Esophagus squamous epithelium (tissue), 4 donors: ENCODE measurements around the gene CAMK2A.

Source experiments
- CTCF ChIP-seq, 6 experiments: fragments of 450-650 bp in 4 of 6; fragments of 200-600 bp in 2 of 6; sonication (generic) in 2 of 6; IDR thresholded peaks; one replicate each; pipeline ENCODE4 v1.5.1; 2016 to 2019; ENCODE audit warnings: antibody characterized with exemption in 6 of 6, mild to moderate bottlenecking in 4 of 6, moderate library complexity in 4 of 6
- POLR2A ChIP-seq, 4 donors: fragments of 450-650 bp; IDR thresholded peaks; one replicate each; pipeline ENCODE4 v1.6.1; 2017; ENCODE audit warnings: antibody characterized with exemption in 4 of 4, mild to moderate bottlenecking in 4 of 4, moderate library complexity in 3 of 4

GRCh38 chr5:150278046-150278730, 11.4 kb downstream of the CAMK2A start:
- TF ChIP-seq POLR2A (IDR thresholded peaks at IDR 0.05) (no peak), CTCF (IDR thresholded peaks at IDR 0.05) (no peak)
